ENCODE measurements around the gene IP6K3.
A peak's percentile ranks its signal among the peaks of the same experiment; 100 is the strongest.

Gene IP6K3

DNA sequence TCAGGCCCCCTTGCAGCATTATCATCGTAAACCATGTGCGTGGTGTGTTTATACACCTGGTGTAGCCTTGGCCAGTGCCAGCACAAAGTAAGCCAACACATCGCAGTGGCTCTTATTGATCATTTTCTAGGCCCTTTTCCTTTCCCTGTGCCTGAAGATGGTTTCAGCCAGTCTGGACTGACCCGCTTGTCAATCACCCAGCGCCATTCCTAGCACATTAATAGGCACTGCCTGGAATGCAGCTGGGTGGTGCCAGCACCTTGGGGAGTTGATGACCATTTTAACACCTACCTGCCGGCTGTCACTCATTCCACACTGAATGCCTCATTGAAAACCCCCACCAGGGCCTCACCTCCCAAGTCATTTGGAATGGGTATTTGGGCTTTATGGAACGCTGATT lies 30.3 kb downstream of the IP6K3 start:
- in situ Hi-C loops (cut with MboI; ENCODE audit: low sequenced_read_pairs, unreplicated experiment): no loop called here
- TF ChIP-seq, protein P1, sequence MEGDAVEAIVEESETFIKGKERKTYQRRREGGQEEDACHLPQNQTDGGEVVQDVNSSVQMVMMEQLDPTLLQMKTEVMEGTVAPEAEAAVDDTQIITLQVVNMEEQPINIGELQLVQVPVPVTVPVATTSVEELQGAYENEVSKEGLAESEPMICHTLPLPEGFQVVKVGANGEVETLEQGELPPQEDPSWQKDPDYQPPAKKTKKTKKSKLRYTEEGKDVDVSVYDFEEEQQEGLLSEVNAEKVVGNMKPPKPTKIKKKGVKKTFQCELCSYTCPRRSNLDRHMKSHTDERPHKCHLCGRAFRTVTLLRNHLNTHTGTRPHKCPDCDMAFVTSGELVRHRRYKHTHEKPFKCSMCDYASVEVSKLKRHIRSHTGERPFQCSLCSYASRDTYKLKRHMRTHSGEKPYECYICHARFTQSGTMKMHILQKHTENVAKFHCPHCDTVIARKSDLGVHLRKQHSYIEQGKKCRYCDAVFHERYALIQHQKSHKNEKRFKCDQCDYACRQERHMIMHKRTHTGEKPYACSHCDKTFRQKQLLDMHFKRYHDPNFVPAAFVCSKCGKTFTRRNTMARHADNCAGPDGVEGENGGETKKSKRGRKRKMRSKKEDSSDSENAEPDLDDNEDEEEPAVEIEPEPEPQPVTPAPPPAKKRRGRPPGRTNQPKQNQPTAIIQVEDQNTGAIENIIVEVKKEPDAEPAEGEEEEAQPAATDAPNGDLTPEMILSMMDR (IDR thresholded peaks at IDR 0.05; ENCODE audit: borderline replicate concordance, control extremely low read depth, extremely low read depth, insufficient read depth, missing control alignments): no peak
- no peak for DNase-seq (ENCODE audit: low spot score)

DNA sequence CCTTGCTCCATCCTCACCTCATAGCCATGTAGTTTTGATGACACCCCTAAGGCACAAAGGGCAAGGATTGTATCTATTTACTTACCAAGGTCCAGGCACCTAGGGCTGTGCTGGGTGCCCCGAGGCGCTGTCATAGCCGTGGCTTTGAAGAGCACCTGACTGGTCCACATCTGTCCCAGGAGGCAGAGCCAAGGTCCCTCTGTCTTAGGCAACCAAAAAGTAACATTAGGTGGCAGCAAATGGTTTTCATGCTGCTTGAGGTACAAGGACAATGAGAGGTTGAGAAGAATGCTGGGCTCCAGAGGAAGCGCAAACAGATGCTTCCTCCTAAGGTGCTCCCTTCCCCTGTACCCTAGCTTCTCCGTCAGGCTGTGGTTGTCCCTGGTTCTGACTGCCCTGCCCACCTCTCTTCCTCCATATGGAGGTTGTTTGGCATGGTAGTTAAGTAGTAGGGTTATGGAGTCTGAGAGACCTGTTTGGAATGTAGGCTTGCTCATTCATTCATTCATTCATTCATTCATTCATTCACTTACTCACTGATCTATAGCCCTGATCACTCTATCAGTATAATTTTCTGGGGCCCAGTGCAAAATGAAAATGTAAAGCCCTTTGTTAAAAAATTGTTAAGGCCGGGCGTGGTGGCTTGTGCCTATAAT lies 32.2 kb downstream of the IP6K3 start:
- TF ChIP-seq, protein P1 (IDR thresholded peaks at IDR 0.05; ENCODE audit: borderline replicate concordance, control extremely low read depth, extremely low read depth, insufficient read depth, missing control alignments): no peak
- in situ Hi-C loops (cut with MboI; ENCODE audit: low sequenced_read_pairs, unreplicated experiment): no loop called here
- no peak for DNase-seq (ENCODE audit: low spot score)

DNA sequence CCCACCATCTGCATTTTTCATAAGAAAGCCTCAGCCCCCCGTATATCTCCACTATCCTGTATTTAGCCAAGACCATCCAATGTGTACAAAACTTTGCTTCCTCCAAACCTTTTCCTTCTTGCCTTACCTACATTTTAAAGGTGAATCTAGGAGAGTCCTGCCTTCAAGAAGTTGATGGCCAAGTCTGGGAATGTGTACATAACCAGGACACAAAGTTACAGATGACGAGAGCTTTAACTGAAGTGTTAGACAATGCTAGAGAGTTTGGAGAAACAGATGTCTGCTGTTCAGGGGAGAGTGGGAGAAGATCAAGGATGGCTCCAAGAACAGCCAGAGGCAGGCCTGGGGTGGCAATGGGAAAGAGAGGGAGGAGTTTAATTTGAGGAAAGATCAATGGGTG lies 32.9 kb downstream of the IP6K3 start:
- TF ChIP-seq, protein P1 (IDR thresholded peaks at IDR 0.05; ENCODE audit: borderline replicate concordance, control extremely low read depth, extremely low read depth, insufficient read depth, missing control alignments): no peak
- DNase-seq (ENCODE audit: low spot score): no peak
- in situ Hi-C loops (cut with MboI; ENCODE audit: low sequenced_read_pairs, unreplicated experiment): no loop called here

DNA sequence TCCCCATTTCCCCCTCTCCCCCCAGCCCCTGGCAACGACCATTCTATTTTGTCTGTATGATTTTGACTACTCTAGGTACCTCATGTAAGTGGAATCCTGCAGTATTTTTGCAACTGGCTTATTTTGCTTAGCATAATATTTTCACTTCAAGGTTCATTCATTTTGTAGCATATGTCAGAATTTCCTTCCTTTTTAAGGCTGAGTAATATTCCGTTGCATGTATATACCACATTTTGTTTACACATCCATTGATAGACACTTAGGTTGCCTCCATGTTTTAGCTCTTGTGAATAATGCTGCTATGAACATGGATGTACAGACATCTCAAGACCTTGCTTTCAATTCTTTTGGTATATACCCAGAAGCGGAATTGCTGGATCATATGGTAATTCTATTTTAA lies 33.8 kb downstream of the IP6K3 start:
- in situ Hi-C loops (cut with MboI; ENCODE audit: low sequenced_read_pairs, unreplicated experiment): no loop called here
- TF ChIP-seq, protein P1 (IDR thresholded peaks at IDR 0.05; ENCODE audit: borderline replicate concordance, control extremely low read depth, extremely low read depth, insufficient read depth, missing control alignments): no peak
- no peak for DNase-seq (ENCODE audit: low spot score)

DNA sequence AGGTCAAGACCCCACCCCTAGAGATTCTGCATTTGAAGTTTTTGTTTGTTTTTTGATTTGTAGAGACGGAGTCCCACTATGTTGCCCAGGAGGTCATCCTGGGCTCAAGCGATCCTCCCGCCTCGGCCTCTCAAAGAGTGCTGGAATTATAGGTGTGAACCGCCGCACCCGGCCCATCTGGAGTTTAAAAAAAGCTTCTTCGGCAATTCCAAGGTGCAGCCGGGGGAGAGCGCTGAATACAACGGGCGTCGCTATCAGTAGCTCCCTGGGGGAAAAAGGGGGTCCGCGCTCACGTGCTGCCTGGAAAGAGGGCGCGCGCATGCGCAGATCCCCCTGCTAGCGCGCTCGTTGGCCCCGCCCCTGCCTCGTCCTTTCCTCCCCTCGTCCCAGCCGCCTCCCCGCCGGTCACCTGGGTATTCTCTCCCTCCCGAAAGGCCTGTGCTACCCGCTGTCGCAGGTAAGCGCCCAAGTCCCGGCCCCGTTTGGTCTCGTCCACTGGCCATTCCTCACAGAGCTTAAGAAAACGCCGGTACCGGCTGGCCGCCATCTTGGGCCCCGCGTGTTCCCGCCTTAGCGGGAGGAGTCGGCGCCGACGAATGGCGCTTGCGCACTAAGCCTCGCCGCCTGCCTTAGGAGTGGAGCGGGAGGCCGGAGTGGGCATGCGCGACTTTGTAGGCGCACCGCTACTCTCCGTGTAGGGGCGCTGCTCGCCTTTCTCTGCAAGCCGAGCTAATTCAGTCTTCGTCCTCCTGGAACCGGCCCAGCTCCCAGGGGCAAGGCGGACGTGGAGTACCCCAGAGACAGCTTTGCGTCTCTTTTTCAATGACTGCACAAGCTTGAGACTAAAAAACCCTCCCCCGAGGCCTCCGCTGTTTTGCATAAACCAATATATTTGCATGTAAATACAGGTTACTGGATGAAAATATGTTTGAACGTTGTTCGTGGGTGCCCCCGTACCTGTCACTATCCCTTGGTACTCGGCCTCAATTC lies 35.3 kb downstream of the IP6K3 start, which contains the start of gene UQCC2:
Gene UQCC2, minus strand, starts transcription at position 561 of the 990 bp plus-strand sequence. Its CDS starts 14 bp downstream, at position 547.
- in situ Hi-C loops (cut with MboI; ENCODE audit: low sequenced_read_pairs, unreplicated experiment): no loop called here

More for the DNA sequence above, 35.3 kb downstream of the IP6K3 start, which contains the start of gene UQCC2:
- peak; percentile 98 for DNase-seq (ENCODE audit: low spot score)
- TF ChIP-seq, protein P1 (IDR thresholded peaks at IDR 0.05; ENCODE audit: borderline replicate concordance, control extremely low read depth, extremely low read depth, insufficient read depth, missing control alignments): peak; percentile 68

Measured in GM13976 (cell line).